ENCODE data around the gene NDUFV1.
"Not testable (repeated sequence)": the region's sequence is repeated elsewhere in the genome, so short reads cannot be mapped to it uniquely, and the experiment has no call there.

The NDUFV1 gene

GRCh38 chr11:67606492-67607295 lies at the start of gene NDUFV1:
Gene NDUFV1, plus strand, starts transcription at chr11:67606936. Its CDS starts 69 bp downstream, at chr11:67607005.
- DNase-seq, result peak in 55 of 56 donors; percentile 64 to 98 (median 92)

GRCh38 chr11:67558084-67558772 lies 48.5 kb upstream of the NDUFV1 start:
- no peak for DNase-seq

GRCh38 chr11:67561971-67562619 lies 44.6 kb upstream of the NDUFV1 start:
- no peak for DNase-seq

- no peak for DNase-seq
Observed at GRCh38 chr11:67562963-67563704, 43.6 kb upstream of the NDUFV1 start.

GRCh38 chr11:67563705-67564114 lies 43.0 kb upstream of the NDUFV1 start:
- not testable (repeated sequence) for DNase-seq

- DNase-seq, result no peak
Observed at GRCh38 chr11:67564230-67564629, 42.5 kb upstream of the NDUFV1 start.

- DNase-seq, result no peak
Observed at GRCh38 chr11:67571443-67571842, 35.3 kb upstream of the NDUFV1 start.

- no peak for DNase-seq
Observed at GRCh38 chr11:67572305-67572704, 34.4 kb upstream of the NDUFV1 start.

- peak in 18 of 56 donors; percentile 4 to 65 (median 33) for DNase-seq
Observed at GRCh38 chr11:67572747-67573419, 33.9 kb upstream of the NDUFV1 start.

- DNase-seq, result no peak
Observed at GRCh38 chr11:67574938-67575337, 31.8 kb upstream of the NDUFV1 start.

GRCh38 chr11:67576735-67577475 lies 29.8 kb upstream of the NDUFV1 start:
- DNase-seq, result no peak

GRCh38 chr11:67577951-67578350 lies 28.8 kb upstream of the NDUFV1 start:
- no peak for DNase-seq

- no peak for DNase-seq
Observed at GRCh38 chr11:67581469-67581868, 25.3 kb upstream of the NDUFV1 start.

GRCh38 chr11:67582011-67582410 lies 24.7 kb upstream of the NDUFV1 start:
- no peak for DNase-seq

- DNase-seq, result peak in 55 of 56 donors; percentile 45 to 91 (median 77)
Observed at GRCh38 chr11:67583247-67584204, 23.2 kb upstream of the NDUFV1 start, which contains the start of gene GSTP1. Gene GSTP1, plus strand, starts transcription at chr11:67583812. Its CDS starts 32 bp downstream, at chr11:67583844.

- peak in 30 of 56 donors; percentile 8 to 65 (median 45) for DNase-seq
Observed at GRCh38 chr11:67584205-67584880, 22.4 kb upstream of the NDUFV1 start.

GRCh38 chr11:67584881-67585873 lies 21.6 kb upstream of the NDUFV1 start:
- peak in 1 of 56 donors; percentile 6 for DNase-seq
